GM23248 (cell line): Measurements from ENCODE around the gene CENPM. TPM values are rescaled to one million over a fixed set of nuclear protein-coding genes. Genes with fewer than 3 reads are reported as not detected.

Experiments used
- DNase-seq: peaks from one replicate; pipeline ENCODE4 v3.0.0-alpha.2; 2015
- H2AFZ ChIP-seq: fragments of 200-600 bp; sonication (generic); 2 replicates; pipeline ENCODE4 v1.6.1; 2016; ENCODE audit warnings: antibody characterized with exemption
- H3F3A ChIP-seq: fragments of 200-600 bp; sonication (generic); 2 replicates; pipeline ENCODE4 v1.6.1; 2016; ENCODE audit warnings: mild to moderate bottlenecking, antibody characterized with exemption, mixed run types; ENCODE audit not compliant: insufficient read depth
- H3K27ac ChIP-seq: fragments of 200-600 bp; sonication (generic); 2 replicates; pipeline ENCODE4 v1.5.1; 2016; ENCODE audit warnings: mild to moderate bottlenecking
- H3K27me3 ChIP-seq: fragments of 200-600 bp; sonication (generic); replicated peaks from 2 replicates; pipeline ENCODE4 v1.6.1; 2016; ENCODE audit warnings: mild to moderate bottlenecking; ENCODE audit not compliant: insufficient read depth
- H3K36me3 ChIP-seq: fragments of 200-600 bp; sonication (generic); 2 replicates; pipeline ENCODE4 v1.6.1; 2016; ENCODE audit warnings: low read depth, mild to moderate bottlenecking
- H3K4me1 ChIP-seq: fragments of 200-600 bp; sonication (generic); 2 replicates; pipeline ENCODE4 v1.6.1; 2016; ENCODE audit warnings: mild to moderate bottlenecking; ENCODE audit not compliant: insufficient read depth
- H3K4me2 ChIP-seq: fragments of 200-600 bp; sonication (generic); one replicate; pipeline ENCODE4 v1.6.1; 2016; ENCODE audit warnings: mild to moderate bottlenecking; ENCODE audit not compliant: unreplicated experiment
- H3K4me3 ChIP-seq: fragments of 200-600 bp; sonication (generic); 2 replicates; pipeline ENCODE4 v1.5.1; 2016; ENCODE audit warnings: mild to moderate bottlenecking
- H3K79me2 ChIP-seq: fragments of 200-600 bp; sonication (generic); 2 replicates; pipeline ENCODE4 v1.6.1; 2016; ENCODE audit warnings: mild to moderate bottlenecking; ENCODE audit not compliant: insufficient read depth
- H3K9ac ChIP-seq: fragments of 200-600 bp; sonication (generic); 2 replicates; pipeline ENCODE4 v1.6.1; 2016; ENCODE audit warnings: mild to moderate bottlenecking
- H3K9me2 ChIP-seq: fragments of 200-600 bp; sonication (generic); 2 replicates; pipeline ENCODE4 v1.6.1; 2016; ENCODE audit warnings: mixed run types, mild to moderate bottlenecking, moderate library complexity; ENCODE audit not compliant: insufficient read depth
- H3K9me3 ChIP-seq: fragments of 200-600 bp; sonication (generic); one replicate; pipeline ENCODE4 v1.6.1; 2017; ENCODE audit warnings: low read depth
- H4K20me1 ChIP-seq: fragments of 200-600 bp; sonication (generic); 2 replicates; pipeline ENCODE4 v1.6.0; 2016; ENCODE audit not compliant: insufficient read depth
- EZH2 ChIP-seq: fragments of 200-600 bp; sonication (generic); IDR thresholded peaks from 2 replicates; pipeline ENCODE4 v1.6.1; 2018; ENCODE audit warnings: antibody characterized with exemption, mild to moderate bottlenecking; ENCODE audit not compliant: insufficient read depth, poor library complexity, severe bottlenecking
- EZH2phosphoT487 ChIP-seq: fragments of 200-600 bp; sonication (generic); IDR thresholded peaks from 2 replicates; pipeline ENCODE4 v1.6.1; 2018; ENCODE audit warnings: antibody characterized with exemption, moderate library complexity, mild to moderate bottlenecking, low read depth; ENCODE audit not compliant: insufficient read depth
- WGBS, 2 experiments: methylation state at CpG; one replicate each; pipeline ENCODE4 v1.1.6; 2015 to 2017; ENCODE audit warnings: low lambda C conversion rate in 2 of 2, low coverage in 1 of 2; ENCODE audit errors: missing lambda C conversion rate in 2 of 2; 5-methylcytosine and 5-hydroxymethylcytosine counted together
- in situ Hi-C: fragments of 300-500 bp; cut with MboI; formaldehyde crosslinking; loops from 2 replicates; pipeline ENCODE4 v1.15.0; 2020
- polyA plus RNA-seq: library from polyadenylated mRNA; unstranded; fragments of >200 nt; fragmentation: Nextera tagmentation; extraction: Ambion mirVana; gene quantifications from 2 replicates; pipeline ENCODE4 v1.2.1, GENCODE V29; 2016
- total RNA-seq: library from RNA; depleted of rRNA; stranded (reverse); fragments of >200 nt; shearing (Covaris generic); gene quantifications from 2 replicates; pipeline ENCODE4 v1.2.3, GENCODE V29; 2014

Gene CENPM
- total and polyA plus RNA-seq, 2 experiments from 2014 or later, result 5.7 to 18.9 TPM

- Histone ChIP-seq H3K36me3 (no peaks in the 10 kb centered on the region), H3K9me2 (no peaks in the 10 kb centered on the region), H3K27ac (no peak overlapping the region), H3K4me3 (peak overlapping the region; percentile 81), H3K9me3 (no peaks in the 10 kb centered on the region), H4K20me1 (no peaks in the 10 kb centered on the region), H3K4me2 (peak overlapping the region; percentile 96), H3K9ac (peak overlapping the region; percentile 76), H3K79me2 (peaks cover 10% of the 10 kb centered on the region; the same call in 1 of the 2 replicates), H2AFZ (peak overlapping the region; percentile 91), H3K4me1 (peaks cover 7% of the 10 kb centered on the region), H3K27me3 (no peaks in the 10 kb centered on the region), H3F3A (no peaks in the 10 kb centered on the region)
- in situ Hi-C loops, result loop anchor here (10.0 kb wide), 1 partner anchor 253 kb away; the partner anchor contains the start of gene MEI1
- no peak for DNase-seq
- 63 to 68% methylated on average over 18 to 21 of the region's 21 CpGs for WGBS, 2 experiments
- TF ChIP-seq EZH2 (no peak), EZH2phosphoT487 (no peak)
These were observed 600 bp upstream of the CENPM start for GRCh38 chr22:41947424-41948080.

GRCh38 chr22:41943661-41944209 is 3.2 kb downstream of the CENPM start:
- peak; percentile 69 for DNase-seq
- Histone ChIP-seq H3K79me2 (peaks cover 10% of the 10 kb centered on the region; the same call in 1 of the 2 replicates), H3K4me1 (peaks cover 11% of the 10 kb centered on the region), H3K4me3 (no peak overlapping the region), H3K36me3 (no peaks in the 10 kb centered on the region), H3K4me2 (no peak overlapping the region), H4K20me1 (no peaks in the 10 kb centered on the region), H3K27me3 (no peaks in the 10 kb centered on the region), H3K9me3 (no peaks in the 10 kb centered on the region), H3K9me2 (no peaks in the 10 kb centered on the region), H2AFZ (no peak overlapping the region), H3F3A (peaks cover 23% of the 10 kb centered on the region), H3K9ac (no peak overlapping the region), H3K27ac (no peak overlapping the region)
- in situ Hi-C loops, result loop anchor here (10.0 kb wide), 1 partner anchor 249 kb away; the partner anchor contains the start of gene MEI1
- TF ChIP-seq EZH2 (no peak), EZH2phosphoT487 (no peak)
- 76 to 78% methylated on average over 9 of the region's 9 CpGs for WGBS, 2 experiments

GRCh38 chr22:41940832-41941765 is 5.9 kb downstream of the CENPM start:
- DNase-seq, result peak; percentile 95
- H2AFZ ChIP-seq, result peak overlapping the region; percentile 62
- peaks cover 23% of the 10 kb centered on the region for H3F3A ChIP-seq
- H3K4me1 ChIP-seq, result peaks cover 11% of the 10 kb centered on the region
- in situ Hi-C loops, result loop anchor here (10.0 kb wide), 1 partner anchor 246 kb away; the partner anchor contains the start of gene MEI1
- H3K9ac ChIP-seq, result peak overlapping the region; percentile 67
- peak overlapping the region; percentile 11 for H3K4me2 ChIP-seq
- H3K9me3 ChIP-seq, result no peaks in the 10 kb centered on the region
- H4K20me1 ChIP-seq, result no peaks in the 10 kb centered on the region
- H3K79me2 ChIP-seq, result peaks cover 8% of the 10 kb centered on the region; the same call in 1 of the 2 replicates
- WGBS, 2 experiments, result 29 to 30% methylated on average over 13 of the region's 13 CpGs
- no peaks in the 10 kb centered on the region for H3K36me3 ChIP-seq
- no peaks in the 10 kb centered on the region for H3K27me3 ChIP-seq
- H3K9me2 ChIP-seq, result no peaks in the 10 kb centered on the region
- TF ChIP-seq EZH2 (no peak), EZH2phosphoT487 (no peak)
- peak overlapping the region; percentile 90 for H3K27ac ChIP-seq
- no peak overlapping the region for H3K4me3 ChIP-seq
